Measurements from ENCODE around the gene DRC7. TPM values are rescaled to one million over a fixed set of nuclear protein-coding genes. Genes with fewer than 3 reads are reported as not detected.
A peak's percentile ranks its signal among the peaks of the same experiment; 100 is the strongest.

Gene DRC7
- total and polyA plus RNA-seq, 10 of the 15 experiments (the other 5 are each of a cell fraction or from before 2014, with no cell fraction given) = 0.06 to 0.49 (median 0.14) TPM; not detected in 4

GRCh38 chr16:57725976-57726375 lies 31.4 kb downstream of the DRC7 start (continued):
- TF ChIP-seq CREB1 (IDR thresholded peaks at IDR 0.05; ENCODE audit: low read depth) (no peak), KLF5 (IDR thresholded peaks at IDR 0.05; ENCODE audit: partially characterized antibody) (no peak), CHD1 (IDR thresholded peaks at IDR 0.05; ENCODE audit: low read depth, low read length) (no peak), PAX8 (IDR thresholded peaks at IDR 0.05) (no peak), EP300 (IDR thresholded peaks at IDR 0.05; ENCODE audit: borderline replicate concordance in 1 of 2, control insufficient read depth in 1 of 2, low read depth in 2 of 2, low read length in 2 of 2) (no peak), RELA (IDR thresholded peaks at IDR 0.05; ENCODE audit: borderline replicate concordance, partially characterized antibody) (no peak), NR2F1 (conservative IDR thresholded peaks at IDR 0.05) (no peak), SMAD5 (IDR thresholded peaks at IDR 0.05; ENCODE audit: low read depth) (no peak)

- H3K4me3 ChIP-seq = no peak overlapping the region
- no peaks in the 10 kb centered on the region for H3K9me3 ChIP-seq (replicated peaks; ENCODE audit: control insufficient read depth, insufficient read depth, low read length)
- no peaks in the 10 kb centered on the region for H3K4me1 ChIP-seq (ENCODE audit: control insufficient read depth, insufficient read depth, low read length)
- H3K27me3 ChIP-seq (replicated peaks in 1 of 2; ENCODE audit: control insufficient read depth in 2 of 2, insufficient read depth in 2 of 2, low read length in 1 of 2) = no peaks in the 10 kb centered on the region
- TF ChIP-seq DPF2 (IDR thresholded peaks at IDR 0.05) (no peak), SMARCA5 (IDR thresholded peaks at IDR 0.05) (0 out of 2 replicates have a peak, but pooled peaks have one; percentile 63), PRDM15 (CRISPR knock-in tag; IDR thresholded peaks at IDR 0.05) (no peak), SPI1 (IDR thresholded peaks at IDR 0.05; ENCODE audit: borderline replicate concordance, insufficient read depth, low read depth, low read length) (peak; percentile 65; the same call in 1 of the 2 replicates)
- ATAC-seq (no peak), FAIRE-seq (no peak), DNase-seq (ENCODE audit: low read depth, low spot score) (no peak)
- H2AFZ ChIP-seq (ENCODE audit: control insufficient read depth, low read depth, low read length) = no peak overlapping the region
- WGBS (ENCODE audit: insufficient coverage, insufficient replicate concordance, low lambda C conversion rate, missing lambda C conversion rate) = 20% methylated on average over 7 of the region's 7 CpGs
- H3K79me2 ChIP-seq (ENCODE audit: control insufficient read depth, insufficient read depth, low read length) = no peaks in the 10 kb centered on the region
- intact Hi-C loops (cut with micrococcal nuclease; ENCODE audit: unreplicated experiment) (no loop called here), in situ Hi-C loops (cut with MboI) (no loop called here)
- no peak overlapping the region for H3K4me2 ChIP-seq (ENCODE audit: control insufficient read depth, insufficient read depth)
- CTCF ChIA-PET = interaction anchor here (0.6 to 1.5 kb wide), 4 partner anchors 9 to 427 kb away, joined by 3 to 4 read pairs (median 3); partner anchors contain the start of gene KATNB1
- POLR2A ChIA-PET = no interaction called here
- SMC1A ChIA-PET (ENCODE audit: uncharacterized antibody, unreplicated experiment) = interaction anchor here (2.6 kb wide), 1 partner anchor 9 kb away, joined by 12 read pairs; the partner anchor contains the start of gene KATNB1
- no peaks in the 10 kb centered on the region for H4K20me1 ChIP-seq (ENCODE audit: control insufficient read depth, insufficient read depth)
- no peak overlapping the region for H3K9ac ChIP-seq (ENCODE audit: control insufficient read depth, insufficient read depth, low read length)
- H3K36me3 ChIP-seq (ENCODE audit: control insufficient read depth in 2 of 2, insufficient read depth in 2 of 2, low read length in 1 of 2) = no peaks in the 10 kb centered on the region
- RAD21 ChIA-PET (ENCODE audit: unreplicated experiment) = interaction anchor here (1.1 kb wide), 1 partner anchor 26 kb away, joined by 5 read pairs; no protein-coding TSS in a partner anchor
- no TSS peak for BruUV-seq (replicated peaks)
- H3K27ac ChIP-seq (ENCODE audit: control insufficient read depth, insufficient read depth) = no peak overlapping the region
Measured at GRCh38 chr16:57726433-57726947, 31.9 kb downstream of the DRC7 start.
